GM12864 (cell line): ENCODE measurements around the gene PTPRB.

Experiments
- DNase-seq: peaks from one replicate; pipeline ENCODE4 v3.0.0-alpha.2; 2011; ENCODE audit warnings: low read depth
- H3K4me3 ChIP-seq: 2 replicates; pipeline ENCODE4 v1.5.1; 2011; ENCODE audit warnings: mild to moderate bottlenecking, low read depth, low read length, control low read depth
- TF ChIP-seq, protein P1 (sequence below): IDR thresholded peaks from 2 replicates; pipeline ENCODE4 v1.5.1; 2011; ENCODE audit warnings: low read depth, mild to moderate bottlenecking, moderate library complexity, low read length, control low read depth, inconsistent platforms; ENCODE audit errors: missing control alignments

The PTPRB gene

DNA sequence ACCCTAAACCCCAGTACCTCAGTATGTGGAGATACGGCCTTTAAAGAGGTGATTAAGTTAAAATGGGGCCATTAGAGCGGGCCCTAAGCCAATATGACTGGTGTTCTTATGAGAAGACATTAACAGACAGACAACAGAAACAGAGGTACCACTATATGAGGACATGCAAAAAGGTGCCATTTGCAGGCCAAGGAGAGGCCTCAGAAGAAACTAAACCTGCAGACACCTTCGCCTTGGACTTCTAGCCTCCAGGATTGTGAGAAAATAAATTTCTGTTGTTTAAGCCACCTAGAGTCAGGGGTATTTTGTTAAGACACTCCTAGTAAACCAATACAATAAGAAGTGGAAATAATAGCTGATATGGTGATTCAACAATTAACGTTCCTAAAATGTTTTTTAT lies 32.6 kb downstream of the PTPRB start:
- no peak overlapping the region for H3K4me3 ChIP-seq
- TF ChIP-seq, protein P1, sequence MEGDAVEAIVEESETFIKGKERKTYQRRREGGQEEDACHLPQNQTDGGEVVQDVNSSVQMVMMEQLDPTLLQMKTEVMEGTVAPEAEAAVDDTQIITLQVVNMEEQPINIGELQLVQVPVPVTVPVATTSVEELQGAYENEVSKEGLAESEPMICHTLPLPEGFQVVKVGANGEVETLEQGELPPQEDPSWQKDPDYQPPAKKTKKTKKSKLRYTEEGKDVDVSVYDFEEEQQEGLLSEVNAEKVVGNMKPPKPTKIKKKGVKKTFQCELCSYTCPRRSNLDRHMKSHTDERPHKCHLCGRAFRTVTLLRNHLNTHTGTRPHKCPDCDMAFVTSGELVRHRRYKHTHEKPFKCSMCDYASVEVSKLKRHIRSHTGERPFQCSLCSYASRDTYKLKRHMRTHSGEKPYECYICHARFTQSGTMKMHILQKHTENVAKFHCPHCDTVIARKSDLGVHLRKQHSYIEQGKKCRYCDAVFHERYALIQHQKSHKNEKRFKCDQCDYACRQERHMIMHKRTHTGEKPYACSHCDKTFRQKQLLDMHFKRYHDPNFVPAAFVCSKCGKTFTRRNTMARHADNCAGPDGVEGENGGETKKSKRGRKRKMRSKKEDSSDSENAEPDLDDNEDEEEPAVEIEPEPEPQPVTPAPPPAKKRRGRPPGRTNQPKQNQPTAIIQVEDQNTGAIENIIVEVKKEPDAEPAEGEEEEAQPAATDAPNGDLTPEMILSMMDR: no peak
- no peak for DNase-seq

DNA sequence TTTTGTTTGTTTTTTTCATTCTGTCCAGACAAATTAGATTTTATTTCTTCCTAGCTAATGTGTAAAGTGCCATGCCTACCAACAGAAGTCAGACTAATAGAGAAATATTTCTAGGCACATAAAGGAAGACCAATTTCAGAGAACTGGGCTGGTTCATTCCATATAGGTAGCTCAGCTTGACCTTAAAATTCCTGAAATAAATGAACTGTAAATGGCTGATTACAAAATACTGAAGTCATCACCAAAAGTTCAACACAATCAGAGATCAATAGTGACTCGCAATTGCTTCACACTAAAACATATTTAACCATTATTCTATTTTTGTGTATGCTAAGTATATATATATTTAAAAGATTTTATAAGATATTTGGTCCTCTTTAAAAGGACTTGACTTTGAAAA lies 34.2 kb downstream of the PTPRB start:
- TF ChIP-seq, protein P1: no peak
- H3K4me3 ChIP-seq: no peak overlapping the region
- no peak for DNase-seq

DNA sequence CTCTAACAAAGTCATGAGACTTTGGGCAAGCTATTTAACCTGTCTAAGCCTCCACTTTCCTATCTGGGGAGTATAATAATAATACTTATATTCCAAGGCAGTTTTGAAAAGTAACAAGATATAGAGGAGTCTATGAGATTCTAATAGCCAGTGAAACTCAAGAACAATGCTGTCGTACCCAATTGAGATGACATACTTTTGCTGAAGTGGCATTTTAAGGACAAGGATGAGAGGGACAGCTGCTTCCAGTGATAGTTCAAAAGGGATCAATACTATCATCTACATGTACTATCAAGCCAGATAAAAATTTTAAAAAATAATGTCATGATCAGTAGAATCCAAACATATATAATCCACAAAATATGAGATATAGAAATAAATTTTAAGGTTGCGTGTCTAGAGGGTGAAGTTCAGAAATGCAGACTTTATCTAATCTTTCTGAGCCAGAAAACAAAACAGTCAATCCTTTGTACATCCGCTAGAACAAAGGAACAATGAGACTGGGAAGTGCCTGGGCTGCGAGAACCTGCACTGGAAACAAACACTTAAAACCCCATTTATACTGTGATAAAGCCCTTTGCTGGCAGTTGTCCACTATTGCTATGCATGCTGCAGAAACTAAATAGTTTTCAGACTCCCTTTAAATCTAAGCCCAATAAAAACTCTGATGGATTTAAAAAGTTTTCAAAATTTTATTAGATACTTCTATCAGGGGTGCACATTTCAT lies 38.6 kb downstream of the PTPRB start:
- no peak for DNase-seq

DNA sequence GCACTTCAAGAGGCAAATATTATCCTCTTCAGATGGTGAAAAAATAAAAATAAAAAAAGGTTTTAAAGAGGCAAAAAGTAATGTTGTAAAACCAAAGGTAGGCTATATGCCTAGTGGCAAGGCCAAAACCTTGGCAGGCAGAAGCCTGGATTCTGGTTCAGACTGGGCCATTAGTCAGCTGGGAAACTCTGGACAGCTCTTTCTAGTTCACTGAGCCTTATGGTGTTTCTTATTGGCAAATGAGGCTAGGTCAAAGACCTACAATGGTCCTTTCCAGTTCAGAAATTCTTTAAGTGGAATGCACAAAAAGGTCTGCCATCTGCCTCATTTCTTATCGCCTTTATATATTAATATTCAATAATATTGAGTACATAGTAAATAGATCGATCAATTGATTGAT lies 44.6 kb downstream of the PTPRB start:
- no peak for DNase-seq
- TF ChIP-seq, protein P1: no peak
- no peak overlapping the region for H3K4me3 ChIP-seq

More for the DNA sequence above, 38.6 kb downstream of the PTPRB start:
- H3K4me3 ChIP-seq: no peak overlapping the region
- TF ChIP-seq, protein P1: no peak

DNA sequence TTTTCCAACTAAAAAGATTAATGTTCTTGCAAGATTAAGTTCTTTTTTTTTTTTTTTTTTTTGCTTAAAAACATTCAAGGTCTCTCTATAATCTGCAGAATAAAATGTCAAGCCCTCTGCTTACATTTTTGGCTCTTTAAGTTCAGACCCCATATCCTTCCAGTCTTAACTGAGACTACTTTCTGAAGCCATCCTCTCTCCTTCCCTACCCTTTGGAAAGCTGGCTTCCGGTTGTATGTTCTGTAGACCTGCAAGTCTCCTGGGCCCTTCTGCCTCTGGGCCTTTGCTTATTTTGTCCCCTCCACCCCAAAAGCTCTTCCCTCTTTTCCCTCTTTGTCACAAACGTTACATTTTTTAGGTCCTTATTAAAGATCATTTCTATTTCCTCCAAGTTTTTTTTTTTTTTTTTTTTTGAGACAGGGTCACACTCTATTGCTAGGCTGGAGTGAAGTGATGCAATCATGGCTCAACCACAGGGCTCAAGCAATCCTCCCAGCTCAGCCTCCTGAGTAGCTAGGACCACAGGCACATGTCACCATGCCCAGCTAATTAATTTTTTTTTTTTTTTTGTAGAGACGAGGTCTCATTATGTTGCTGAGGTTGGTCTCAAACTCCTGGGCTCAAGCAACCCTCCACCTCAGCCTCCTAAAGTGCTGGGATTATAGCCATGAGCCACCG lies 46.5 kb downstream of the PTPRB start:
- no peak for DNase-seq
- no peak overlapping the region for H3K4me3 ChIP-seq
- TF ChIP-seq, protein P1: no peak

DNA sequence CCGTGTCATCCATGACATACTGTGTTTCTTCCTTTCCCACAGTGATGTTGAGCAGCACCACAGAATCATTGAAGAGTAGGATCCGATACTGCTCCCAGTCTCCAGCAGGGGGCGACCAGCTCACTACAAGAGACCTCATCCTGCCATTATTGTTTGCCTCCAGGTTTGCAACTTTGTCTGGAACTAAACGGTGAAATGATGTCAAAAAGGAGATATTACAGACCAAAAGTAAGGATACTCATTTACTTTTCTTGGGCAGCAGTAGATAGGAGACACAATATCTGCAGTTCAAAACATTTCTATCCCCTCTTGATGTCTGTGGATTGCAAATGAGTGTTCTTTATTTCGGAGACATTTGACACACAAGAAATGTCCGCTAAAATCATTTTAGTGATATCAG lies 47.2 kb downstream of the PTPRB start:
- no peak overlapping the region for H3K4me3 ChIP-seq
- peak; percentile 27 for DNase-seq
- TF ChIP-seq, protein P1: peak; percentile 88
